Amniotic epithelial cell (primary cell): Measurements from ENCODE around the gene ANO1.
"Not testable (repeated sequence)": the region's sequence is repeated elsewhere in the genome, so short reads cannot be mapped to it uniquely, and the experiment has no call there.

ENCODE experiments used
- DNase-seq: peaks from one replicate; pipeline ENCODE4 v3.0.0-alpha.2; 2010; ENCODE audit warnings: low read depth

Gene ANO1

DNA sequence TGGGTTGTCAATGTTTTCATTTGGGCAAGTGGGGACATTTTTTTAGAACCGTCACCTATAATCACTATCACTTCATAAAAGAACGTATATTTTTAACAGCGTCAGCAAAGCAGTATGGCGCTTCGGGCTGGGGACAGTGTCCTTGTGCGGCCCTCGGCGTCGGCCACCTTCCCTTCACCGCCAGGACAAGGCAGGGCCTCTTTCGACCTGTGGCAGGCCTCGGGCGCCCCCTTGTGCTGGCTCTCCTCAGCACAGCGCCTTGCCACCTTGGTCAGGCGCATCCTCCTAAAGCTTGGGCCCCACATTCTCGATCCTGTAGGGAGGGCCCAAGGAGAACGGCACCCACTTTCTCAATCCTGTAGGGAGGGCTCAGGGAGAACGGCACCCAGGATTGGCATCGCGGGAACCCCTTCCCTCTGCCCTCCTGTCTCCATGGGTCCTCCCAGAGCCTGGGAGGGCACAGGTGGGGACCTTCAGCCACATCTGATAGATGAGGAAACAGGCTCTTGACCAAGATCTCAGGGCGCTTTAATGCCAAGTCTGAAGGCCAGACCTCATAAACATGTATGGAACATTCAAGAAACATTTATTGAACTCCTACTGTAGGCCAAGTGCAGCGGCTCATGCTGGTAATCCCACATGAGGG lies 113.5 kb downstream of the ANO1 start:
- peak; percentile 24 for DNase-seq

GRCh38 chr11:70192666-70193410 lies 114.7 kb downstream of the ANO1 start:
- DNase-seq: no peak

- DNase-seq: no peak
Observed at GRCh38 chr11:70193411-70194292, 115.5 kb downstream of the ANO1 start.

GRCh38 chr11:70194792-70195791 lies 117.0 kb downstream of the ANO1 start:
- no peak for DNase-seq

DNA sequence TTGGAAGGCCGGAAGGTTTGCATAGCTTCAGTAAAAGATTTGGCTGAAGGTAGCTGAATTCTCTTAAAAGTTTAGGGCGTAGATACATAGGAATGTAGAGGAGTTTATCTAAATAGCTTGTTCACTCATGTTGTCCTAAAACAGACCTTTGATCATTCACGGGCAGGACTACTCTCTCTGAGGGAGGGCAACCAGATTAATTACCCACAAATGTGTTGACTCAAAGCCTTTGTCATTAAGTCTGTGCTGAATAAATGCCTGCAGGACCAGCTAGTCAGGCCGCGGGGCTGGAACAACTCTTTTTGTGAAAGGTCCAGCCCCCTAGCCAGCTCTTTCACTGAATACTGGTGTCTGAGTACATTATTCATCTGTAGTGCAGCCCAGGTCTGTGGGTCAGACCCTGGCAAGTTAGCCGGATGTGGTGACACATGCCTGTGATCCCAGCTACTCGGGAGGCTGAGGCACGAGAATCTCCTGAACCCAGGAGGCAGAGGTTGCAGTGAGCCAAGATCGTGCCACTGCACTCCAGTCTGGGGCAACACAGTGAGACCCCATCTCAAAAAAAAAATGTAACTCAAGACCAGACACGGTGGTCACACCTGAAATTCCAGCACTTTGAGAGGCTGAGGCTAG lies 122.2 kb downstream of the ANO1 start:
- no peak for DNase-seq

GRCh38 chr11:70201047-70201446 lies 122.9 kb downstream of the ANO1 start:
- DNase-seq: not testable (repeated sequence)

GRCh38 chr11:70201882-70202861 lies 124.1 kb downstream of the ANO1 start:
- peak; percentile 81 for DNase-seq

DNA sequence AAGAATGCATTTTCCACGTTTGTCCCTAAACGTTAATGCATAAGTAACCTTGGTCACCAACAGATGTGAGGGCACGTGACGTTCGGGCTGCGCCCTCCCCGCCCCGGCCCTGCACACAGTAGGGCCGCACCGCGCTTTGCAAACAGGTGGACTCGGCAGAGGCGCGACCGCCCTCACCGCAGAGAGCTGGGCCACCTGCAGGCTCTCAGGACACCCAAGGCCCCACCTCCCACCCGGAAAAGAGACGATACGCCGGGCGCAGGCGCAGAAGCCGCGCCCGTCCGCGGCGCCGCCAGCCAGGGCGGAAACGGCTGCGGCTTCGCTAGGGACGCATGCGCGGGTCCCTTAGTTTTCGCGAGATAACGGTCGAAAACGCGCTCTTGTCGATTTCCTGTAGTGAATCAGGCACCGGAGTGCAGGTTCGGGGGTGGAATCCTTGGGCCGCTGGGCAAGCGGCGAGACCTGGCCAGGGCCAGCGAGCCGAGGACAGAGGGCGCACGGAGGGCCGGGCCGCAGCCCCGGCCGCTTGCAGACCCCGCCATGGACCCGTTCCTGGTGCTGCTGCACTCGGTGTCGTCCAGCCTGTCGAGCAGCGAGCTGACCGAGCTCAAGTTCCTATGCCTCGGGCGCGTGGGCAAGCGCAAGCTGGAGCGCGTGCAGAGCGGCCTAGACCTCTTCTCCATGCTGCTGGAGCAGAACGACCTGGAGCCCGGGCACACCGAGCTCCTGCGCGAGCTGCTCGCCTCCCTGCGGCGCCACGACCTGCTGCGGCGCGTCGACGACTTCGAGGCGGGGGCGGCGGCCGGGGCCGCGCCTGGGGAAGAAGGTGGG lies 125.0 kb downstream of the ANO1 start, which contains the start of gene FADD:
Gene FADD, plus strand, starts transcription at position 377 of the 831 bp plus-strand sequence. Its CDS starts 164 bp downstream, at position 541.
- DNase-seq: peak; percentile 89

DNA sequence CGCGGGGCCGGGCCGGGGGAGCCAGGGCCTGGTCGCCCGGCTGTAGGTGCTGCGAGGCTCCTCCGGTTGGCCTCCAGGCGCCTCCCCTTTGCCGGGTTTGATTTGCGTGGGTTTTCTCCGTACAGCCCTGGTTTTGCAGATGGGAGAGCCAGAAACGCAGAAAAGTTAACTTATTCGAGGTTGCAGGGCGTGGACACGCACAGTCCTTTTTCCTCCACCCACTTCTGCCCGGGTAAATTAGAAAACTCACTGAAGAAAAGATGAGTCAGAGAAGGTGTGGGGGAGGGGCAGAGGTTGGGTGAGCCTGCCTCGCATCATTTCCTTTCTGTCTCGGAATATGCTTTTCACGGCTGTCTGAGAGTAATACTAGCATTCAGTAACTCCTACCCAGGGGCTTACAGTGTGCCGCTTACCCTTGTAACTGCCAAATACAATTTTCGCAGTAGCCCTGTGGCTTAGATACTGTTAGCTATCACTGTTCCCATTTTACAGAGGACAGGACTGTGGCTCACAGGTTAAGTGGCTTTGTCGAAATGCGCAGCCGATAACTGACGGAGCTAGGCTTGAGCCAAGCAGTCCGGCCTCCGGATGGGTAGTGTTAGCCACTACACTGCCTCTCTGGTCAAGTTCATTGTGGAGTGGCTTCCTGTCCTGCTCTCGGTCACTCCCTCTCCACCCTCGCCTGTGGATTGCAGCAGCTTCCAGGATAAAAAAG lies 125.8 kb downstream of the ANO1 start:
- DNase-seq: peak; percentile 87

DNA sequence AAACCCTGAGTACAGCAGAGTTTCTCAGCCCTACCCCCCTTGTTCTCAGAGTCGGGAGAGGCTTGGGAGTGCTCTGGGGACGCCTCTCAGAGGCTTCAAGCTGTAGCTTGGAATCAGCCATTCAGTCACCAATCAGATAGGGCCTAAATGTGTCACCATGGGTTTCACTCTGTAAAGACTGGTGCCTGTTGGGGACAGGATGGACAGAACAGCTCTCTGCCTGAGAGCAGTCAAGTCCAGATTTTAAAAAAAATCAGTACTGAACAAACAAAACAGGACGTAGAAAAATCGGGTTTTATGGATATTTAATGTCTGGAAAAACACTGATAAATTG lies 126.3 kb downstream of the ANO1 start:
- no peak for DNase-seq

GRCh38 chr11:70205049-70205725 lies 127.1 kb downstream of the ANO1 start:
- peak; percentile 34 for DNase-seq

DNA sequence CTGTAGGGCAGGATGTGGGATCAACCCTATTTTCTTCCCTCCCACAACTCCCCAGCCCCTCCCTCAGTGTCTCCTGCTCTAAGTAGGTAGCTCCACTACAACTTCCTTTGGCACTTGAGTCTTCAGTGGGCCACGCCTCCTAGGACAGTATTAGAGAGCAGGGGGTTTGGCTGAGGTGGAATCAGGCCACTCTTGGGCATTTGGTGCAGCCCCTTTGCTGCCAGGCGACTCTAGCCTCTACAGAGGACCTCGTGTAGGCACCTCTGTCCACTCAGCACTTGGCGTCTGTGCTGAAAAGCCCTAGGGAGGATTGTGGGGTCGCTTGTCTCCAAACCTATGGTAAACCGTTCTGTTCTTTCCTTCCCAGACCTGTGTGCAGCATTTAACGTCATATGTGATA lies 127.6 kb downstream of the ANO1 start:
- DNase-seq: no peak

DNA sequence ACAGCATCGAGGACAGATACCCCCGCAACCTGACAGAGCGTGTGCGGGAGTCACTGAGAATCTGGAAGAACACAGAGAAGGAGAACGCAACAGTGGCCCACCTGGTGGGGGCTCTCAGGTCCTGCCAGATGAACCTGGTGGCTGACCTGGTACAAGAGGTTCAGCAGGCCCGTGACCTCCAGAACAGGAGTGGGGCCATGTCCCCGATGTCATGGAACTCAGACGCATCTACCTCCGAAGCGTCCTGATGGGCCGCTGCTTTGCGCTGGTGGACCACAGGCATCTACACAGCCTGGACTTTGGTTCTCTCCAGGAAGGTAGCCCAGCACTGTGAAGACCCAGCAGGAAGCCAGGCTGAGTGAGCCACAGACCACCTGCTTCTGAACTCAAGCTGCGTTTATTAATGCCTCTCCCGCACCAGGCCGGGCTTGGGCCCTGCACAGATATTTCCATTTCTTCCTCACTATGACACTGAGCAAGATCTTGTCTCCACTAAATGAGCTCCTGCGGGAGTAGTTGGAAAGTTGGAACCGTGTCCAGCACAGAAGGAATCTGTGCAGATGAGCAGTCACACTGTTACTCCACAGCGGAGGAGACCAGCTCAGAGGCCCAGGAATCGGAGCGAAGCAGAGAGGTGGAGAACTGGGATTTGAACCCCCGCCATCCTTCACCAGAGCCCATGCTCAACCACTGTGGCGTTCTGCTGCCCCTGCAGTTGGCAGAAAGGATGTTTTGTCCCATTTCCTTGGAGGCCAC lies 128.3 kb downstream of the ANO1 start:
- DNase-seq: no peak

GRCh38 chr11:70206982-70207376 lies 128.9 kb downstream of the ANO1 start:
- no peak for DNase-seq

DNA sequence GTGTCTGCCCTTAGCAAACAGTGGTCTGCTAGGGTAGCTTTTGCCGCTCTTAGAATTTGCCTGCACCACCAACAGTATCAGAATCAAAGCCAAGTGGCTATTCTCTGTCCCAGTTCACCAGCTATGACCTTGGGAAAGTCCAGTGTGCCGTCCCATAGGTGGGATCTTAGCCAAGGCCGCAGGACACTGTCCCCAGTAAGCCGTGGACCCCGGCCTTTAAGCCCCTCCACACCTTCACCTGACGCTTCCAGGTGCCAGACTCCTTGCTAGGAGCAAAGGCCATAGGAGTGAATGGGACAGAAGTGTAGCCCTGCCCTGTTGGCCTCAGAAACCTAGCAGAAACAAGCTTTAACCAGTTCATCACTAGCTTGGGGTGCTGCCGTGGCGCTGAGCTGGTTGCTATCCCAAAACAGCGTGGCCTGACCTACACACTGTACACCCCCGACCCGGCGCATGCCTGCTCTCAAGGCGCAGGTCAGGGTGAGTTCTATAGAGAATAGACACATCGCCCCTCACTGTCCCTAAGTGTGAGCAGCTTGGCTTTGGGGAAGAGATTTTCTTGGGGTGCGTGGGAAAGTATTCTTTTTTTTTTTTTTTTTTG lies 129.5 kb downstream of the ANO1 start:
- no peak for DNase-seq

DNA sequence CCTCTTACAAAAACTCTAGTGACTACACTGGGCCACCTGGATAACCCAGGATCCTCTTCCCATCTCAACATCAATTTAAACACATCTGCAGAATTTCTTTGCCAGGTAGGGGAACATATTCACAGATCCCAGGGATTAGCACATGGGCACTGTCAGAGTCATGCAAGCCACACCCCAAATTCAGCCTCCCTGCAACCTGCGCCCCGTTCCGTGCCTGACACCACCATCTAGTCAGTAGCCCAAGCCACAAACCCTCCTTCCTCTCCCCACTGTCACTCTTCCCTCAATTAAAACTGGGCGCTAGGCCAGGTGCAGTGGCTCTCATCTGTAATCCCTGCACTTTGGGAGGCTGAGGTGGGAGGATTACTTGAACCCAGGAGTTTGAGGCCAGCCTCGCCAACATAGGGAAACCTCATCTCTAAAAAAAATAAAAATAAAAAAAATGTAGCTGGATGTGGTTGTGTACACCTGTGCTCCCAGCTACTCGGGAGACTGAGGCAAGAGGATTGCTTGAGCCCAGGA lies 131.3 kb downstream of the ANO1 start:
- no peak for DNase-seq
